HG03558 (cell line): ENCODE measurements around the gene AIRE.
"Not testable (repeated sequence)": the region's sequence is repeated elsewhere in the genome, so short reads cannot be mapped to it uniquely, and the experiment has no call there.

Source experiments
- ATAC-seq: cut with Tn5 transposase; IDR thresholded peaks from one replicate; pipeline ENCODE4 v1.9.1; 2021; ENCODE audit warnings: moderate number of reproducible peaks; ENCODE audit not compliant: unreplicated experiment; ENCODE audit errors: extremely low read depth

AIRE gene

GRCh38 chr21:44285138-44285992 lies at the start of gene AIRE:
Gene AIRE, plus strand, starts transcription at chr21:44285876. Its CDS starts 131 bp downstream, at chr21:44286007.
- no peak for ATAC-seq

DNA sequence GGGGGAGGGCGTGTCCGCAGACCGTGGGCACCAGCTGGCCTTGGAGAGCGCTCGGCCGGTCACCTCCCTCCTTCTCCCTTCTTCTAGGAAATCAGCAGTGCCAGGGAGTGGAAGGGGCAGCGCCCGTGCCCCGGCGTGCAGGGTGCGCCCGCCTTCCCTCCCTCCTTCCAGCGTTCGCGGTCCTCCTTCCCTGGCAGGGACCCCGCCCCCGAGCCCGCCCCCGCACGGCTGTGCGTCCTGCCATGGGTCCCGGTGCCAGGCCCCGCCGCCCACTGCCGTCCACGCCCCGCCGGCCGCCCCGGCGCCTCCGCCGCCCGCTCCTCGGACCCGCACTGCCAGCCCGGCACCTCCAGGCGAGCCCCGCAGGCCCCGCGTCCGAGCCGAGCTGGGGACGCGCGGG lies 45.3 kb upstream of the AIRE start:
- not testable (repeated sequence) for ATAC-seq

- not testable (repeated sequence) for ATAC-seq
These were observed 44.8 kb upstream of the AIRE start, which contains the start of gene ICOSLG for GRCh38 chr21:44240842-44241241. Gene ICOSLG, minus strand, starts transcription at chr21:44240943. Its CDS starts 126 bp downstream, at chr21:44240817.

- ATAC-seq, result not testable (repeated sequence)
These were observed 44.4 kb upstream of the AIRE start for GRCh38 chr21:44241281-44241680.

GRCh38 chr21:44243980-44244379 lies 41.7 kb upstream of the AIRE start:
- not testable (repeated sequence) for ATAC-seq

DNA sequence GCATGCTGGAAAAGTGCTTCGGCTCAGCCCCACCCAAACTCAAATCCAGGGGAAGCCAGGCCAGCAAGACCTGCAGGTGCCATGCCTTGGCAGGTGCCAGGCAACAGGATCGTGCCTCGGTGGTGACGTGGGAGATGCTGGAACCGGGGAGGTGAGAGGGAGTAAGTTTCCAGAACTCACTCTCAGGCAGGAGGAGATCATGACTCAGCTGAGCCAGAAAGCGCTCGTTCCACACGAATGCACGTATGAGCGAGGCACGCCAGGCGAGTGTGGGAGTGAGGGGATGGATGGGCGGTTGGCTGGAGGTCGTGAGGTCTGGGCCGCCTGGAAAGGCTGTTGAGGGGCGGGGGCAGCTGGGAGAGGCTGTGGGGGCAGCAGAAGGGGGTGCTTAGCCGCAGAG lies 37.8 kb upstream of the AIRE start:
- not testable (repeated sequence) for ATAC-seq

DNA sequence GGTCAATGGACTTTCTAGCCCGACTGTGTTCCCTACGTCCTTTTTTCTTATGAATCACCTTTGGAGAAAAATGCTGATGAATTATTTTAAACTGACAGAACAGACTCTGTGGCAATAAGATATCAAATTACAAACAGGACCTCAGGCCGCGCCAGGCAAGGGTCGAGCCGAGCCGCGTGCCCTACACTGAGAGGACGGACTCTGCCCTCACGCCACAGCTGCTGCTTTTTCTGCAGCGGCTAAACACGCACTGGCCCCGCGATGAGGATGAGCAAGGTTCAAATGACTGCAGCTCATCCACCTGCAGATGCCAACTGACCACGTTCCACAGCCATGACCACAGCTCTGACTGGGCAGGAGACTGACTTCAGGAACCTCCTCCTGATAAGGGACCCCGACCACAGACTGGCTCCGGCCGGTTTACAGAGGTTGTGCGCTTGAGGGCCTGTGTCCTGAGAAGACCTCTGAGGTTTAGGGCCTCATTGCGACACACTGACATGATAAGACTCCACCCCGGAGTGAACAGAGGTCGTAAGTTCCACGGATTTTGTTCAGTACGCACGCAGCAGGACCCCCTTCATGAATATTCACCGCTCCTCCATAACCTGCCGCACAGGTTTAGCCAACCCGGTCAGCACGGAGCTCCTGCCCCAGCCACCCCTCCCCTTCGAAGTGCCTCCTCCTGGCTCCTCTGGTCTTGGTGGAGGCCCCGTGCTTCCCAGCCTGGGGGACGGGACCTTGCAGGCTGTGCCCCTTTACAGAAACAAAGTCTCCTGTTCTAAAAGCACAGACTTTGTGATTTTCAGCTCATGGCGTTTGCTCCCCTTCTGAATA lies 36.3 kb upstream of the AIRE start:
- ATAC-seq, result not testable (repeated sequence)

- ATAC-seq, result no peak
These were observed 31.6 kb upstream of the AIRE start for GRCh38 chr21:44253832-44254710.

- ATAC-seq, result no peak
These were observed 30.1 kb upstream of the AIRE start for GRCh38 chr21:44255511-44255981.

GRCh38 chr21:44258056-44258725 lies 27.5 kb upstream of the AIRE start:
- ATAC-seq, result no peak

GRCh38 chr21:44259082-44259705 lies 26.5 kb upstream of the AIRE start:
- no peak for ATAC-seq

- no peak for ATAC-seq
These were observed 25.6 kb upstream of the AIRE start for GRCh38 chr21:44260066-44260465.

DNA sequence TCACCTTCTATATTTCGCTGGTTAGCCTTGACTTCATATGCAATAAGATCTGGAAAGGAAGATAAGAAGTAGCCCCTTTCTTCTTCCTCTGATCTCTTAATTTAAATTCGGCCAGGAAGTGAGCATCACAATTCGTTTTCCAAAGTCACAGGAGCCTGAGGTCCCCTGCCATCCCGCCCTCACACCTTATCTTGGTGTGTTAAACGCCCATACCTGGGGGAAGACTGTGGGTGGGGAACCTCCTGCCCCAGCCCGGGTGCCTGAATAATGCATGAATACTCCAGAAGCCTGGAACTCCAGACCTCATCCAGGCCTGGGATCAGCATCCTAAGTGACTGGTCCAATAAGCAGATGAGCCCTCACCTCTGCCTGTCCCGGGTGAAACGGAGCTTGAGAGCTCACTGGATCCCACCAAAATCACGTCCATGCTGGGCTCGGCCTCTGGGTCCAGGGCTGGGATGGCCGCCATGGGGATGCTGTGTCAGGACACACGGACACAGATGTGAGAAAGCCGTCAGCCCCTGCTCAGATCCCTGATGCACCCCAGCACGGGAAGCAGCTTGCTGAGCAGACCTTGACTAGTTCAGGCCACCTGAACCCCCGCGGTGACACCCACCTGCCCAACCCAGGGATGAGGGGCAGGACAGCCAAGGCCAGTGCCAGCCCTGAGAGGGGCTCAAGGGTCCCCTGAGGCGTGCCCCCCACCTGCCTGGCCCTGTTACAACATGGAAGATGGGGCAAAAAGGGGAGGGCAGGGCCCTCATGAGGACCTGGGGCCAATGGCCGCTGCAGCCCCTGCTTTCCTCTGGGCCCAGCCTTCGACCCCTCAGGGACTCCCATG lies 24.7 kb upstream of the AIRE start:
- ATAC-seq, result no peak

DNA sequence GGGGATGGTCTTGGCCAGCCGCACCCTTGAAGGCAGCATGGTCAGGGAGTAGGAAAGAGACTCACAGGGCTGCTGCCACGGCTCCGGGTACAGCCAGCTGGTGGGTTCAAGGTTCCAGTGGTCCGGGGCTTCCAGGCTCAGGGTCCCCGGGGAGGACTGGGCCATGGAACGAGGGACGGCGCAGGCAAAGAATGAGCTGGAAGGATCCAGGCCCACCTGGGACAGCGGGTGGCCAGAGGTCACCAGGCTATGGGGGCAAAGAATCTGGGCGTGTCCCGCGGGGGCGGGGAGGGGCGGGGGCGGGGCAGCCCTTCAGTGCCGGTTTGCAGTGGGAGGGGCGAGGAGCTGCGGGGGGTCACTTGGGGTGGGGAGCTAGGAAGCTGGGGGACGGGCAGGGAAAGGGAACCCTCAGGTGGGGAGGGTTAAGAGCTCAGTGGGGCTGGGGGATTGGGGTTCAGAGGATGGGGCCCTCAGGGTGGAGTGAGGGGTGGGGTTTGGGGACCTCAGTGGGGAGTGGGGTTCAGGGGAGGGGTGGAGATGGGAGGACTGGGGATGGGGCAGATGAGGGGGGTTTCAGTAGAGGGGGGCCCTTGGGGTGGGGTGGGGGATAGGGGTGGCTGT lies 23.9 kb upstream of the AIRE start, which contains the start of gene DNMT3L:
DNMT3L (minus strand) TSS at position 223 of the 621 bp plus-strand sequence. CDS start 638 bp downstream, outside the sequence.
- no peak for ATAC-seq

DNA sequence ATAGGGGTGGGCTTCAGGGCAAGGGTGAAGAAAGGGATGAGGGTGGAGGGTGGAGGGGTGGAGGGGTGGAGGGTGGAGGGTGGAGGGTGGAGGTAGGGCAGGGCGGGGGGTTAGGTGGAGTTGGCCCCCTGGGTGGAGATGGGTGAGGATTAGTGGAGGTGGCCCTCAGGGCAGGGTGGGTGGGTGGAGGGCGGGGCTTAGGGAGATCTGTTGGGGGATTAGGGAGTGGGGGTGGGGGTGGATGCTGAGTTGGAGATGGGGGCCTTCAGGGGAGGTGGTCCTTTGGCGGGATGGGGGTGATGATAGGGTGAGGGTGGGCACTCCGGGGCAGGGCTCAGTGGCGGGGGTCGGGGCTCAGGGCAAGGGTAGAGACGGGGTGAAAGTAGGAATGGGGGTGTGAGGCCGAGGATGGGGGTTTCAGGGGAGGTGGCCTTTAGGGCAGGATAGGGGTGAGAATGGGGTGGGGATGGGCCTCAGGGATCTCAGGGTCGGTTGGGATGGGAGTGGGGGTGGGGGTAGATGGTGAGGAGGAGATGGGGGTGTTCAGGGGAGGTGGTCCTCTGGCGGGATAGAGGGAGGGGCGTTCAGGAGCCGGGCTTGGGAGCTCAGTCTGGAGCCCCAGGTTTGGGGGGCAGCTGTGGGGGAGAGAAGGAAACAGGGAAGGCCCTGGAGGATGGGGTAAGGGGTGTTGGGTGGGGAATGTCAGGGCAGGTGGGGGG lies 23.2 kb upstream of the AIRE start:
- no peak for ATAC-seq

GRCh38 chr21:44263221-44263760 lies 22.4 kb upstream of the AIRE start:
- no peak for ATAC-seq

GRCh38 chr21:44263768-44264167 lies 21.9 kb upstream of the AIRE start:
- no peak for ATAC-seq
